SK-N-SH (cell line): ENCODE measurements around the gene FERMT1. TPM values are rescaled to one million over a fixed set of nuclear protein-coding genes. Genes with fewer than 3 reads are reported as not detected.

Experiments used
- CTCF ChIA-PET: fragments of 300-600, 350-600 bp; formaldehyde crosslinking; extraction: SDS; loops from one replicate; lab custom pipeline; 2021; lab: Yijun Ruan, JAX
- POLR2A ChIA-PET: fragments of 350-600 bp; sonication (Branson Sonifier 250); formaldehyde crosslinking; extraction: SDS; loops from one replicate; lab custom pipeline; 2020; ENCODE audit warnings: antibody characterized with exemption, inconsistent platforms; lab: Yijun Ruan, JAX
- DNase-seq: peaks from one replicate; pipeline ENCODE4 v3.0.0; 2012
- H2AFZ ChIP-seq: fragments of 200-600 bp; sonication (generic); 2 replicates; pipeline ENCODE4 v1.8.1; 2016; ENCODE audit warnings: antibody characterized with exemption, mild to moderate bottlenecking, low read depth
- H3F3A ChIP-seq: fragments of 200-600 bp; sonication (generic); replicated peaks from 2 replicates; pipeline ENCODE3; 2016; ENCODE audit warnings: antibody characterized with exemption, mild to moderate bottlenecking; ENCODE audit not compliant: insufficient read depth
- H3K27ac ChIP-seq, 2 experiments: fragments of 200-500 bp in 1 of 2; fragments of 200-600 bp in 1 of 2; sonication (Bioruptor generic) in 1 of 2; sonication (generic), shearing (Covaris generic) in 1 of 2; 2 replicates each; pipeline versions ENCODE4 v1.5.1 to v1.6.1; 2014 to 2016; ENCODE audit warnings: low read depth in 2 of 2, inconsistent platforms in 1 of 2, low read length in 1 of 2, mild to moderate bottlenecking in 1 of 2, mixed read lengths in 1 of 2
- H3K27me3 ChIP-seq: fragments of 200-600 bp; sonication (generic), shearing (Covaris generic); 2 replicates; pipeline ENCODE4 v1.6.1; 2016; ENCODE audit warnings: mixed run types; ENCODE audit not compliant: insufficient read depth
- H3K36me3 ChIP-seq, 2 experiments: fragments of 200-500 bp in 1 of 2; fragments of 200-600 bp in 1 of 2; sonication (Bioruptor generic) in 1 of 2; sonication (generic) in 1 of 2; replicated peaks in 1 of 2; 2 replicates each; pipeline versions ENCODE3 to v1.5.1; 2014 to 2016; ENCODE audit warnings: low read length in 1 of 2, mild to moderate bottlenecking in 1 of 2; ENCODE audit not compliant: insufficient read depth in 2 of 2, control insufficient read depth in 1 of 2
- H3K4me1 ChIP-seq, 2 experiments: fragments of 200-500 bp in 1 of 2; fragments of 200-600 bp in 1 of 2; sonication (Bioruptor generic) in 1 of 2; sonication (generic), shearing (Covaris generic) in 1 of 2; 2 replicates each; pipeline versions ENCODE4 v1.5.1 to v1.6.1; 2014 to 2016; ENCODE audit warnings: low read depth in 1 of 2, low read length in 1 of 2, mixed run types in 1 of 2; ENCODE audit not compliant: insufficient read depth in 2 of 2, control insufficient read depth in 1 of 2
- H3K4me2 ChIP-seq: fragments of 200-600 bp; sonication (generic), shearing (Covaris generic); 2 replicates; pipeline ENCODE4 v1.6.1; 2017; ENCODE audit warnings: mixed run types
- H3K4me3 ChIP-seq, 2 experiments: fragments of 200-500 bp in 1 of 2; fragments of 200-600 bp in 1 of 2; sonication (Bioruptor generic) in 1 of 2; sonication (generic), shearing (Covaris generic) in 1 of 2; 2 replicates each; pipeline versions ENCODE4 v1.5.1 to v1.8.1; 2014 to 2016; ENCODE audit warnings: low read depth in 2 of 2, inconsistent platforms in 1 of 2, low read length in 1 of 2, mild to moderate bottlenecking in 1 of 2, mixed read lengths in 1 of 2, moderate library complexity in 1 of 2
- H3K79me2 ChIP-seq: fragments of 200-600 bp; sonication (generic); 2 replicates; pipeline ENCODE4 v1.8.1; 2017; ENCODE audit warnings: mild to moderate bottlenecking; ENCODE audit not compliant: insufficient read depth
- H3K9ac ChIP-seq: fragments of 200-600 bp; sonication (generic); 2 replicates; pipeline ENCODE4 v1.6.1; 2017; ENCODE audit warnings: mixed run types
- H3K9me2 ChIP-seq: fragments of 200-600 bp; sonication (generic); 2 replicates; pipeline ENCODE4 v1.6.1; 2017; ENCODE audit warnings: mixed run types
- H3K9me3 ChIP-seq: fragments of 200-600 bp; sonication (generic); 2 replicates; pipeline ENCODE4 v1.6.1; 2017; ENCODE audit warnings: mixed run types, mild to moderate bottlenecking, moderate library complexity
- H4K20me1 ChIP-seq: fragments of 200-600 bp; sonication (generic); 2 replicates; pipeline ENCODE4 v1.6.1; 2017; ENCODE audit warnings: mild to moderate bottlenecking, mixed run types; ENCODE audit not compliant: insufficient read depth
- CHD2 ChIP-seq: fragments of 150-350 bp; IDR thresholded peaks from 2 replicates; pipeline ENCODE4 v1.6.1; 2018; ENCODE audit warnings: low read length; ENCODE audit not compliant: partially characterized antibody
- ELF1 ChIP-seq: IDR thresholded peaks from 2 replicates; pipeline ENCODE4 v1.4.0; 2012
- FOSL2 ChIP-seq: IDR thresholded peaks from 2 replicates; pipeline ENCODE4 v1.4.0; 2012; ENCODE audit warnings: low read depth, mild to moderate bottlenecking, moderate library complexity, borderline replicate concordance
- GABPA ChIP-seq: IDR thresholded peaks from 2 replicates; pipeline ENCODE4 v1.4.0; 2012; ENCODE audit warnings: low read depth, mild to moderate bottlenecking
- POLR2AphosphoS5 ChIP-seq: IDR thresholded peaks from 2 replicates; pipeline ENCODE4 v1.6.1; 2012; ENCODE audit warnings: low read depth, low read length
- SIN3A ChIP-seq: IDR thresholded peaks from 2 replicates; pipeline ENCODE4 v1.6.1; 2012; ENCODE audit warnings: low read depth, mild to moderate bottlenecking, low read length, moderate library complexity, borderline replicate concordance
- SMC3 ChIP-seq: IDR thresholded peaks from 2 replicates; pipeline ENCODE4 v1.6.1; 2012; ENCODE audit warnings: low read depth, low read length, improper control_type of control experiment
- TEAD4 ChIP-seq: IDR thresholded peaks from 2 replicates; pipeline ENCODE4 v1.4.0; 2012; ENCODE audit warnings: mild to moderate bottlenecking, borderline replicate concordance; ENCODE audit not compliant: insufficient read depth
- YY1 ChIP-seq: IDR thresholded peaks from 2 replicates; pipeline ENCODE4 v1.4.0; 2012; ENCODE audit warnings: low read depth, mild to moderate bottlenecking
- WGBS: methylation state at CpG from one replicate; pipeline ENCODE4 v1.1.6; 2017; ENCODE audit warnings: low lambda C conversion rate; 5-methylcytosine and 5-hydroxymethylcytosine counted together
- polyA plus RNA-seq, 3 experiments: library from polyadenylated mRNA; depleted of rRNA; stranded (reverse); fragments of >200 nt; gene quantifications; 2 replicates each; pipeline ENCODE4 v1.2.3, GENCODE V29; 2012
- TF ChIP-seq, protein P1 (sequence below): IDR thresholded peaks from 2 replicates; pipeline ENCODE4 v1.4.0; 2012; ENCODE audit warnings: low read depth
- TF ChIP-seq, protein P2 (sequence below): IDR thresholded peaks from 2 replicates; pipeline ENCODE4 v1.4.0; 2012; ENCODE audit warnings: low read depth, borderline replicate concordance
- TF ChIP-seq, protein P3 (sequence below): fragments of 200-600 bp; sonication (generic); IDR thresholded peaks from 2 replicates; pipeline ENCODE4 v1.6.1; 2017; ENCODE audit warnings: antibody characterized with exemption, mild to moderate bottlenecking, moderate library complexity
- TF ChIP-seq, protein P4 (sequence below): fragments of 150-350 bp; IDR thresholded peaks from 2 replicates; pipeline ENCODE4 v1.6.1; 2016; ENCODE audit warnings: mild to moderate bottlenecking, low read depth, low read length
- TF ChIP-seq, protein P5 (sequence below): IDR thresholded peaks from 2 replicates; pipeline ENCODE4; 2012

The FERMT1 gene
- polyA plus RNA-seq, 1 of the 3 experiments (the other 2 are of a cell fraction), result 0.81 TPM

DNA sequence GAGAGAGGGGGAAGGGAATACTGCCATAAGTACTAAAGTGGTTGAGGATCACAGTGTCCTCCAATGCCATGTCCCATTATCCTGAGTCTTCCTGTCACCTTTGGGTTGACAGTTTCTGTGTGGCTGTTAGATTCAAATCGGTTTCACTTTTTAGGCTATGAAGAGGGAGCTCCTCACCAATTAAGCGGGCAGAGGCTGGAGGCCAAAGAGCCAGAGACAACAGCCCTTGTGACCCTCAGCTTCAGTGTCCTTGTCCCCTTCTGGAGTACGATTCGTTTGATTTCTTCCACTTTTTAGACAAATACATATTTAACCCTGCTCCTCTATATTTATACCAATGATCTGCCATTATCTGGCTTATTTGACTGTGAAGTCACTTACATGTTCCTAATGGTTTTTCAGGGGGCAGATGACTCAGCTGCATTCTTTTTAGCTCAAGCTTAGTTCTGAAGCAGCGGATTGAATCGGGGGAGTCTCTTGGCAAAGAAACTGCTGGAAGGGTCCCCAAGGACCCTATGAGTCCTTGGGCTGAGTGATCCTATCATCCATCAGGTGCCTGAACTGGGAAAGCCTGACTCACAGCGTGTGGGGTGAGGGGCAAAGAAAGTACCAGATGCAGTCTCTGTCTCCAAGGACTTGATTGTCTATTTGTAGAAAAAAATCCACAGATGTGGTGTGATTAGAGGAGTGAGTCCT lies 18.2 kb downstream of the FERMT1 start (continued):
- no peak for TF ChIP-seq ELF1

DNA sequence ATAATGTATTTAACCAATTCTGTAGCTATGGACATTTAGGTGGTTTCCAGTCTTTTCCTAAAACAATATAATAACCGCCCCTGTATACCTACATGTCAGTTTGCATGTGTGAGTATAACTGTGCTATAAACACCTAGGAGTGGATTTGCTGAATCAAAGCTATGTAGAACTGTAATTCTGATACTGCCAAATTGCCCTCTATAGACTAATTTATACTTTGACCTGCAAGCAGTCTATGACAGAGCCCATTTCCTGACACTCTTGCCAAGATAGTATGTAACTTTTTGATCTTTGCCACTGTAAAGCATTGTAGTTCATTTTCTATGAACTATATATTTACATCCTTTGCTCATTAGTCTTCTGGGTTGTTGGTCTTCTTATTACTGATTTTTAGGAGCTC lies 19.5 kb downstream of the FERMT1 start:
- 75% methylated on average over 1 of the region's 1 CpG for WGBS
- Histone ChIP-seq H3K79me2 (no peaks in the 10 kb centered on the region), H3K27ac (no peak overlapping the region), H3K9ac (no peak overlapping the region), H3K9me2 (no peaks in the 10 kb centered on the region), H3K4me2 (no peak overlapping the region), H4K20me1 (no peaks in the 10 kb centered on the region), H3K27me3 (no peaks in the 10 kb centered on the region), H3K4me1 (no peaks in the 10 kb centered on the region), H3K4me3 (no peak overlapping the region), H3F3A (no peaks in the 10 kb centered on the region), H3K36me3 (no peaks in the 10 kb centered on the region), H3K9me3 (no peaks in the 10 kb centered on the region), H2AFZ (no peak overlapping the region)
- TF ChIP-seq, protein P1, sequence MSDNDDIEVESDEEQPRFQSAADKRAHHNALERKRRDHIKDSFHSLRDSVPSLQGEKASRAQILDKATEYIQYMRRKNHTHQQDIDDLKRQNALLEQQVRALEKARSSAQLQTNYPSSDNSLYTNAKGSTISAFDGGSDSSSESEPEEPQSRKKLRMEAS, result no peak
- no peak for TF ChIP-seq FOSL2
- TF ChIP-seq GABPA, result no peak
- DNase-seq, result no peak
- ChIA-PET POLR2A (no interaction called here), CTCF (no interaction called here)

DNA sequence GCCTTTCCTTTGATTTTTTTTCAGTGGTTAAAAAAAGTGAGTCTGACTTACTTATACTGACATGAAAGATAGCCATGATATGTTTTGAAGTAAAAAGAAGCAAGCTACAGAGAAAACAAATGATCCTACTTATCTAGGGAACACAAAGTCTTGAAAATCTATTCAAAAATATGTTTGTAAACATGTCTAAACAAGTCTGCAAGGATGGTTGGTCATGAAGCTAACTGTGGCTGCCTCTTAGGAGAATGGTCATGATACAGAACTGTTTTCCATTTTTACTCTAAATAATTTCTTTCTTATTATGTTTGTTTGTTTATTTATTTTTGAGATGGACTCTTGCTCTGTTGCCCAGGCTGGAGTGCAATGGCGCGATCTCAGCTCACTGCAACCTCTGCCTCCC lies 21.5 kb downstream of the FERMT1 start:
- no peaks in the 10 kb centered on the region for H3K27me3 ChIP-seq
- CTCF ChIA-PET, result no interaction called here
- POLR2A ChIA-PET, result no interaction called here

DNA sequence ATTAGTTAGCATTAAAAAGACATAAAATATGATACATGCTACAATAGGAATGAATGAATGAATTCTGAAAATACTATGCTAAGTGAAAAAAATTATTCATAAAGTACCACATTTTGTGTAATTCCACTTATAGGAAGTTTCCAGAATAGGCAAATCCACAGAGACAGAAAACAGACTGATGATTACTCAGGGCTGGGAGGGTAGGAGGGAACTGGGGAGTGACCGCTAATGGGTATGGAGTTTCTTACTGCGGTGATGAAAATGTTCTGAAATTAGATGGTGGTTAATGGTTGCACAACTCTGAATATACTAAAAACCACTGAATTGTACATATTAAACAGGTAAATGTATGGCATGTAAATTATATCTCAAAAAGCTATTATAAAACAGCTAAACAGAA lies 22.6 kb downstream of the FERMT1 start:
- Histone ChIP-seq H3K4me3 (no peak overlapping the region), H3K4me2 (no peak overlapping the region), H3K4me1 (no peaks in the 10 kb centered on the region), H3K9ac (no peak overlapping the region), H3K9me2 (no peaks in the 10 kb centered on the region), H3K36me3 (no peaks in the 10 kb centered on the region), H3K79me2 (no peaks in the 10 kb centered on the region), H3K27ac (no peak overlapping the region), H3K27me3 (no peaks in the 10 kb centered on the region), H2AFZ (no peak overlapping the region), H4K20me1 (no peaks in the 10 kb centered on the region), H3F3A (no peaks in the 10 kb centered on the region), H3K9me3 (no peaks in the 10 kb centered on the region)
- WGBS, result 97% methylated on average over 2 of the region's 2 CpGs
- CTCF ChIA-PET, result interaction anchor here (0.6 kb wide), 1 partner anchor 1535 kb away, joined by 3 read pairs; no protein-coding TSS in a partner anchor
- POLR2A ChIA-PET, result no interaction called here
- no peak for TF ChIP-seq CHD2
- TF ChIP-seq, protein P2, sequence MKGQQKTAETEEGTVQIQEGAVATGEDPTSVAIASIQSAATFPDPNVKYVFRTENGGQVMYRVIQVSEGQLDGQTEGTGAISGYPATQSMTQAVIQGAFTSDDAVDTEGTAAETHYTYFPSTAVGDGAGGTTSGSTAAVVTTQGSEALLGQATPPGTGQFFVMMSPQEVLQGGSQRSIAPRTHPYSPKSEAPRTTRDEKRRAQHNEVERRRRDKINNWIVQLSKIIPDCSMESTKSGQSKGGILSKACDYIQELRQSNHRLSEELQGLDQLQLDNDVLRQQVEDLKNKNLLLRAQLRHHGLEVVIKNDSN, result no peak
- TF ChIP-seq POLR2AphosphoS5, result no peak
- no peak for TF ChIP-seq SIN3A
- TF ChIP-seq YY1, result no peak
- no peak for TF ChIP-seq ELF1
- TF ChIP-seq, protein P1, result no peak
- TF ChIP-seq, protein P3, sequence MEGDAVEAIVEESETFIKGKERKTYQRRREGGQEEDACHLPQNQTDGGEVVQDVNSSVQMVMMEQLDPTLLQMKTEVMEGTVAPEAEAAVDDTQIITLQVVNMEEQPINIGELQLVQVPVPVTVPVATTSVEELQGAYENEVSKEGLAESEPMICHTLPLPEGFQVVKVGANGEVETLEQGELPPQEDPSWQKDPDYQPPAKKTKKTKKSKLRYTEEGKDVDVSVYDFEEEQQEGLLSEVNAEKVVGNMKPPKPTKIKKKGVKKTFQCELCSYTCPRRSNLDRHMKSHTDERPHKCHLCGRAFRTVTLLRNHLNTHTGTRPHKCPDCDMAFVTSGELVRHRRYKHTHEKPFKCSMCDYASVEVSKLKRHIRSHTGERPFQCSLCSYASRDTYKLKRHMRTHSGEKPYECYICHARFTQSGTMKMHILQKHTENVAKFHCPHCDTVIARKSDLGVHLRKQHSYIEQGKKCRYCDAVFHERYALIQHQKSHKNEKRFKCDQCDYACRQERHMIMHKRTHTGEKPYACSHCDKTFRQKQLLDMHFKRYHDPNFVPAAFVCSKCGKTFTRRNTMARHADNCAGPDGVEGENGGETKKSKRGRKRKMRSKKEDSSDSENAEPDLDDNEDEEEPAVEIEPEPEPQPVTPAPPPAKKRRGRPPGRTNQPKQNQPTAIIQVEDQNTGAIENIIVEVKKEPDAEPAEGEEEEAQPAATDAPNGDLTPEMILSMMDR, result no peak
- TF ChIP-seq, protein P4, sequence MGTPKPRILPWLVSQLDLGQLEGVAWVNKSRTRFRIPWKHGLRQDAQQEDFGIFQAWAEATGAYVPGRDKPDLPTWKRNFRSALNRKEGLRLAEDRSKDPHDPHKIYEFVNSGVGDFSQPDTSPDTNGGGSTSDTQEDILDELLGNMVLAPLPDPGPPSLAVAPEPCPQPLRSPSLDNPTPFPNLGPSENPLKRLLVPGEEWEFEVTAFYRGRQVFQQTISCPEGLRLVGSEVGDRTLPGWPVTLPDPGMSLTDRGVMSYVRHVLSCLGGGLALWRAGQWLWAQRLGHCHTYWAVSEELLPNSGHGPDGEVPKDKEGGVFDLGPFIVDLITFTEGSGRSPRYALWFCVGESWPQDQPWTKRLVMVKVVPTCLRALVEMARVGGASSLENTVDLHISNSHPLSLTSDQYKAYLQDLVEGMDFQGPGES, result no peak
- TF ChIP-seq TEAD4, result no peak
- TF ChIP-seq, protein P5, sequence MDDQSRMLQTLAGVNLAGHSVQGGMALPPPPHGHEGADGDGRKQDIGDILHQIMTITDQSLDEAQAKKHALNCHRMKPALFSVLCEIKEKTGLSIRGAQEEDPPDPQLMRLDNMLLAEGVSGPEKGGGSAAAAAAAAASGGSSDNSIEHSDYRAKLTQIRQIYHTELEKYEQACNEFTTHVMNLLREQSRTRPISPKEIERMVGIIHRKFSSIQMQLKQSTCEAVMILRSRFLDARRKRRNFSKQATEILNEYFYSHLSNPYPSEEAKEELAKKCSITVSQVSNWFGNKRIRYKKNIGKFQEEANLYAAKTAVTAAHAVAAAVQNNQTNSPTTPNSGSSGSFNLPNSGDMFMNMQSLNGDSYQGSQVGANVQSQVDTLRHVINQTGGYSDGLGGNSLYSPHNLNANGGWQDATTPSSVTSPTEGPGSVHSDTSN, result no peak
- DNase-seq, result no peak

More for the DNA sequence above, 21.5 kb downstream of the FERMT1 start:
- no peak overlapping the region for H3K27ac ChIP-seq
- DNase-seq, result no peak
- no peak for TF ChIP-seq SMC3
- TF ChIP-seq POLR2AphosphoS5, result no peak
- TF ChIP-seq, all 33 proteins: peak for 0
- no peaks in the 10 kb centered on the region for H3K4me1 ChIP-seq
- H3K4me3 ChIP-seq, result no peak overlapping the region
- no peaks in the 10 kb centered on the region for H3F3A ChIP-seq
- WGBS, result 73% methylated on average over 2 of the region's 2 CpGs
- H3K9me2 ChIP-seq, result no peaks in the 10 kb centered on the region
- H3K4me2 ChIP-seq, result no peak overlapping the region
- no peaks in the 10 kb centered on the region for H3K36me3 ChIP-seq
- H4K20me1 ChIP-seq, result no peaks in the 10 kb centered on the region
- H3K9ac ChIP-seq, result no peak overlapping the region
- no peaks in the 10 kb centered on the region for H3K79me2 ChIP-seq
- H3K9me3 ChIP-seq, result no peaks in the 10 kb centered on the region
- no peak overlapping the region for H2AFZ ChIP-seq
